Measurements from ENCODE around the gene CTNND2. TPM values are rescaled to one million over a fixed set of nuclear protein-coding genes. Genes with fewer than 3 reads are reported as not detected.

The CTNND2 gene
- polyA plus RNA-seq, 2 donors = 0.09 TPM; not detected in 1

GRCh38 chr5:11675184-11675583, 229.1 kb downstream of the CTNND2 start:
- H3K9me3 ChIP-seq (ENCODE audit: control insufficient read depth in 2 of 2, insufficient read depth in 1 of 2, low read depth in 1 of 2, low read length in 1 of 2) = peaks cover 0 to 2% of the 10 kb centered on the region in 2 donors
- no peaks in the 10 kb centered on the region for H3K27me3 ChIP-seq (ENCODE audit: control insufficient read depth in 1 of 2, insufficient read depth in 2 of 2, low read length in 2 of 2)
- H3K4me3 ChIP-seq (ENCODE audit: low read depth in 1 of 2, low read length in 2 of 2) = no peak overlapping the region
- no peaks in the 10 kb centered on the region for H3K36me3 ChIP-seq (ENCODE audit: control insufficient read depth in 2 of 2, insufficient read depth in 2 of 2, low read length in 1 of 2)
- no peaks in the 10 kb centered on the region for H3K4me1 ChIP-seq (ENCODE audit: control insufficient read depth in 2 of 2, insufficient read depth in 2 of 2, low read length in 1 of 2)
- 77 to 93% methylated on average over 2 of the region's 2 CpGs for WGBS, 2 donors
- H3K27ac ChIP-seq (ENCODE audit: low read depth in 2 of 2, low read length in 1 of 2) = no peak overlapping the region

DNA sequence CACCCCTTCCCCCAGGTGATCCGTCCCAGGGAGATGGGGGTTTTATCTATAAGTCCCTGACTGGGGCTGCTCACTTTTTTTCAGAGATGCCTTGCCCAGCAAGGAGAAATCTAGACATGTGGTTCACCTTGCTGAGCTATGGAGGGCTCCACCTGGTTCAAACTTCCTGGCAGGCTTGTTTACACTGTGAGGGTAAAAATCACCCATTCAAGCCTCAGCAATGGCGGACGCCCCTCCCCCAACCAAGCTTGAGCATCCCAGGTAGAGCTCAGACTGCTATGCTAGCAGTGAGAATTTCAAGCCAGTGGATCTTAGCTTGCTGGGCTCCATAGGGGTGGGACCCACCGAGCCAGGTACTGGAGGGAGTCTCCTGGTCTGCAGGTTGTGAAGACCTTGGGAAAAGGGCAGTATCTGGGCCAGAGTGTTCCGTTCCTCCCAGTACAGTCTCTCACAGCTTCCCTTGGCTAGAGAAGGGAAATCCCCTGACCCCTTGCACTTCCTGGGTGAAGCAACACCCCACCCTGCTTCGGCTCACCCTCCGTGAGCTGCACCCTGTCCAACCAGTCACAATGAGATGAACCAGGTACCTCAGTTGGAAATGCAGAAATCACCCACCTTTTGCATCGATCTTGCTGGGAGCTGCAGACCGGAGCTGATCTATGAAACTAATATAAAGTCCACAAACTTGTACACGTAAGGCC, 231.7 kb downstream of the CTNND2 start:
- Histone ChIP-seq H3K36me3 (ENCODE audit: control insufficient read depth in 2 of 2, insufficient read depth in 2 of 2, low read length in 1 of 2) (no peaks in the 10 kb centered on the region), H3K27ac (ENCODE audit: low read depth in 2 of 2, low read length in 1 of 2) (no peak overlapping the region), H3K4me1 (ENCODE audit: control insufficient read depth in 2 of 2, insufficient read depth in 2 of 2, low read length in 1 of 2) (no peaks in the 10 kb centered on the region), H3K9me3 (ENCODE audit: control insufficient read depth in 2 of 2, insufficient read depth in 1 of 2, low read depth in 1 of 2, low read length in 1 of 2) (peaks cover 0 to 2% of the 10 kb centered on the region in 2 donors), H3K4me3 (ENCODE audit: low read depth in 1 of 2, low read length in 2 of 2) (no peak overlapping the region), H3K27me3 (ENCODE audit: control insufficient read depth in 1 of 2, insufficient read depth in 2 of 2, low read length in 2 of 2) (no peaks in the 10 kb centered on the region)
- 79 to 83% methylated on average over 10 of the region's 10 CpGs for WGBS, 2 donors

DNA sequence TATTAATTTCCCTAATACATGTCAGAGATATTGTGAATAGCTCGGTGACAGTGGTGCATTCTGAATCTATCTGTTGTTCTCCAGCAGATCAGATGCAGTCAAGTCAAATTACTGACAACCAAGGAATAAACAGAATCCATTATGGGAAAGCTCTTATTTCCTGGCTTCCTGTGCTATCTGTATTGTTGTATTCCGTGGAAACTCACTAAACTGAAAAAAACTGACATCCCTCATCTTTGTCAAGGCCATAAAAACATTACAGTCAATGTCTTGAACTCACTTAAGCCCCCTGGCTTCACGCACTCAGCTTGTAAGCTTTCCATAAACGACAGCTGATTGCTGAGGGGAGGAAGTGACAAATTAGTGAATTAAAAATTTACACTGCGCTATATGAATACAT, 245.9 kb downstream of the CTNND2 start:
- H3K36me3 ChIP-seq (ENCODE audit: control insufficient read depth in 2 of 2, insufficient read depth in 2 of 2, low read length in 1 of 2) = no peaks in the 10 kb centered on the region

DNA sequence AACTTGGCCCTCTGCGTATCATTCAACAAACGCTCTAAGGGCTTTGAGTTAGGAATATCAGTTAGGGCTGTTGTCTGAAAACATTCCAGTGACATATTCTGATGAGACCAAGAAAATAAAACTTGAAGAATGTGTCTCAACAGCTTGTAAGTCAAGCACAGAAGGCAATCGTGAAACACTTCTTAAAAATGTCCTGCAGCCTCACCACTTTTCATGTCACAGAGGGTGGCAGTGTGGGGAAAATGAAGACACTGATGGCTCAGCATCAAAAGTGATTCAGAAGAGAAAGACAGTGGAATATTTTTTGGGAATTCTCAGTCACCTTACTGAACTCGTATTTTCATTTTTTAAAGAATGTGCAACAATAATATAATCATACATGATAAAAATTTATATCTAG, 247.3 kb downstream of the CTNND2 start:
- Histone ChIP-seq H3K9me3 (ENCODE audit: control insufficient read depth in 2 of 2, insufficient read depth in 1 of 2, low read depth in 1 of 2, low read length in 1 of 2) (no peaks in the 10 kb centered on the region), H3K36me3 (ENCODE audit: control insufficient read depth in 2 of 2, insufficient read depth in 2 of 2, low read length in 1 of 2) (no peaks in the 10 kb centered on the region), H3K27me3 (ENCODE audit: control insufficient read depth in 1 of 2, insufficient read depth in 2 of 2, low read length in 2 of 2) (no peaks in the 10 kb centered on the region), H3K27ac (ENCODE audit: low read depth in 2 of 2, low read length in 1 of 2) (no peak overlapping the region), H3K4me1 (ENCODE audit: control insufficient read depth in 2 of 2, insufficient read depth in 2 of 2, low read length in 1 of 2) (no peaks in the 10 kb centered on the region), H3K4me3 (ENCODE audit: low read depth in 1 of 2, low read length in 2 of 2) (no peak overlapping the region)
- 75 to 84% methylated on average over 4 of the region's 4 CpGs for WGBS, 2 donors

More for the DNA sequence above, 245.9 kb downstream of the CTNND2 start:
- H3K4me1 ChIP-seq (ENCODE audit: control insufficient read depth in 2 of 2, insufficient read depth in 2 of 2, low read length in 1 of 2) = no peaks in the 10 kb centered on the region
- 51 to 53% methylated on average over 5 of the region's 5 CpGs for WGBS, 2 donors
- no peak overlapping the region for H3K4me3 ChIP-seq (ENCODE audit: low read depth in 1 of 2, low read length in 2 of 2)
- H3K9me3 ChIP-seq (ENCODE audit: control insufficient read depth in 2 of 2, insufficient read depth in 1 of 2, low read depth in 1 of 2, low read length in 1 of 2) = no peaks in the 10 kb centered on the region
- no peaks in the 10 kb centered on the region for H3K27me3 ChIP-seq (ENCODE audit: control insufficient read depth in 1 of 2, insufficient read depth in 2 of 2, low read length in 2 of 2)
- H3K27ac ChIP-seq (ENCODE audit: low read depth in 2 of 2, low read length in 1 of 2) = no peak overlapping the region

- WGBS, 2 donors = 84 to 87% methylated on average over 4 of the region's 4 CpGs
Observed at GRCh38 chr5:11655681-11656080, 248.6 kb downstream of the CTNND2 start.

DNA sequence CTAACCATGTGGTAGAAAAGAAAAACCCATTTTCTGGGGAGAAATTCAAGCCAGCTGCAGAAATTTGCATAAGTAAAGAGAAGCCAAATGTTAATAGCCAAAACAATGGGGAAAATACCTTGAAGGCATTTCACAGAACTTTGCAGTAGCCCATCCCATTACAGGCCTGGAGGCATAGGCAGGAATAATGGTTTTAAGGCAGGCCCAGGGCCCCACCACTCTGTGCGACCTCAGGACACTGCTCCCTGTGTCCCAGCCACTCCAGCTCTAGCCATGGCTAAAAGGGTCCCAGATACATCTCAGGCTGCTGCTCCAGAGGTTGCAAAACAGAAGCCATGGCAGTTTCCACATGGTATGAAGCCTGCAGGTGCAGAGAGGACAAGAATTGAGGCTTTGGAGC, 253.3 kb downstream of the CTNND2 start:
- 75 to 93% methylated on average over 1 of the region's 1 CpG for WGBS, 2 donors
- Histone ChIP-seq H3K27ac (ENCODE audit: low read depth in 2 of 2, low read length in 1 of 2) (no peak overlapping the region), H3K27me3 (ENCODE audit: control insufficient read depth in 1 of 2, insufficient read depth in 2 of 2, low read length in 2 of 2) (no peaks in the 10 kb centered on the region), H3K36me3 (ENCODE audit: control insufficient read depth in 2 of 2, insufficient read depth in 2 of 2, low read length in 1 of 2) (no peaks in the 10 kb centered on the region), H3K9me3 (ENCODE audit: control insufficient read depth in 2 of 2, insufficient read depth in 1 of 2, low read depth in 1 of 2, low read length in 1 of 2) (peaks cover 0 to 2% of the 10 kb centered on the region in 2 donors), H3K4me1 (ENCODE audit: control insufficient read depth in 2 of 2, insufficient read depth in 2 of 2, low read length in 1 of 2) (no peaks in the 10 kb centered on the region), H3K4me3 (ENCODE audit: low read depth in 1 of 2, low read length in 2 of 2) (no peak overlapping the region)

More at GRCh38 chr5:11655681-11656080, 248.6 kb downstream of the CTNND2 start:
- H3K9me3 ChIP-seq (ENCODE audit: control insufficient read depth in 2 of 2, insufficient read depth in 1 of 2, low read depth in 1 of 2, low read length in 1 of 2) = peaks cover 0 to 2% of the 10 kb centered on the region in 2 donors
- no peak overlapping the region for H3K4me3 ChIP-seq (ENCODE audit: low read depth in 1 of 2, low read length in 2 of 2)
- H3K27ac ChIP-seq (ENCODE audit: low read depth in 2 of 2, low read length in 1 of 2) = no peak overlapping the region
- H3K36me3 ChIP-seq (ENCODE audit: control insufficient read depth in 2 of 2, insufficient read depth in 2 of 2, low read length in 1 of 2) = no peaks in the 10 kb centered on the region
- H3K4me1 ChIP-seq (ENCODE audit: control insufficient read depth in 2 of 2, insufficient read depth in 2 of 2, low read length in 1 of 2) = no peaks in the 10 kb centered on the region
- H3K27me3 ChIP-seq (ENCODE audit: control insufficient read depth in 1 of 2, insufficient read depth in 2 of 2, low read length in 2 of 2) = no peaks in the 10 kb centered on the region

GRCh38 chr5:11646141-11646540, 258.1 kb downstream of the CTNND2 start:
- no peaks in the 10 kb centered on the region for H3K4me1 ChIP-seq (ENCODE audit: control insufficient read depth in 2 of 2, insufficient read depth in 2 of 2, low read length in 1 of 2)
- no peaks in the 10 kb centered on the region for H3K9me3 ChIP-seq (ENCODE audit: control insufficient read depth in 2 of 2, insufficient read depth in 1 of 2, low read depth in 1 of 2, low read length in 1 of 2)
- no peak overlapping the region for H3K4me3 ChIP-seq (ENCODE audit: low read depth in 1 of 2, low read length in 2 of 2)
- H3K27ac ChIP-seq (ENCODE audit: low read depth in 2 of 2, low read length in 1 of 2) = no peak overlapping the region
- 28 to 39% methylated on average over 3 of the region's 3 CpGs for WGBS, 2 donors
- H3K27me3 ChIP-seq (ENCODE audit: control insufficient read depth in 1 of 2, insufficient read depth in 2 of 2, low read length in 2 of 2) = no peaks in the 10 kb centered on the region
- no peaks in the 10 kb centered on the region for H3K36me3 ChIP-seq (ENCODE audit: control insufficient read depth in 2 of 2, insufficient read depth in 2 of 2, low read length in 1 of 2)

- H3K27me3 ChIP-seq (ENCODE audit: control insufficient read depth in 1 of 2, insufficient read depth in 2 of 2, low read length in 2 of 2) = no peaks in the 10 kb centered on the region
- WGBS, 2 donors = 54 to 67% methylated on average over 3 of the region's 3 CpGs
- H3K9me3 ChIP-seq (ENCODE audit: control insufficient read depth in 2 of 2, insufficient read depth in 1 of 2, low read depth in 1 of 2, low read length in 1 of 2) = no peaks in the 10 kb centered on the region
Observed at GRCh38 chr5:11642438-11642837, 261.8 kb downstream of the CTNND2 start.

DNA sequence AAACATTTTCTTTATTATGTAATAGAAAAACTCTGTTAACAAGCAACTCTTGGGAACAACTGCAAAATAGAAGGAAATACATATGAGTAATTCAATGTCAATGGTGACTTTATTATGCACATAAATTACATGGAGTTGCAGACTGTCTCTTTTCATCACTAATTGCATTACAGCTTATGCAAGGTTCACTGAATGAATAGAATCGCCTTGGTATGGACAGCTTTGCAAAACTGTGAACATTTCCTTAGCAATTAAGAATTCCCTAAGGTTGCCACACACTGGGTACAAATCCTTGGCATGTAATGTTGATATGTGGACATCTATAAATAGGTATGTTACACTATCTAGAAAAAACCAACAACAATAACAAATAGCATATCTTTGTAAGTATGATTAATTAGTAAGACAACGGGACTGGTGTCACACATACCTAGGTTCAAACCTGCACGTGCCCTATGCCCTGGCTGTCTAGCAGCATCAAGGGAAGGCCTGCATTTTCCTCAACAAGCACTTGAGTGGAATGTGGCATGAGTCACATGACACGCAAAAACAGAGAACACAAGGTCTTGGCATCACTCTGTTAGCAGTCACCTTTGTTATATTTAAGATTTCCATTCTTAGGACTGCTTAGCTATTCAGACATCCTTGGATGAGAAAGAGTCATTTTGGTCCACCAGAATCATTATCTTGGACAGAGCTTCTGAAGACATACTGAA, 263.9 kb downstream of the CTNND2 start:
- H3K27ac ChIP-seq (ENCODE audit: low read depth in 2 of 2, low read length in 1 of 2) = no peak overlapping the region
- 54 to 60% methylated on average over 4 of the region's 4 CpGs for WGBS, 2 donors

More at GRCh38 chr5:11642438-11642837, 261.8 kb downstream of the CTNND2 start:
- Histone ChIP-seq H3K36me3 (ENCODE audit: control insufficient read depth in 2 of 2, insufficient read depth in 2 of 2, low read length in 1 of 2) (no peaks in the 10 kb centered on the region), H3K4me1 (ENCODE audit: control insufficient read depth in 2 of 2, insufficient read depth in 2 of 2, low read length in 1 of 2) (no peaks in the 10 kb centered on the region), H3K27ac (ENCODE audit: low read depth in 2 of 2, low read length in 1 of 2) (no peak overlapping the region), H3K4me3 (ENCODE audit: low read depth in 1 of 2, low read length in 2 of 2) (no peak overlapping the region)

More for the DNA sequence above, 263.9 kb downstream of the CTNND2 start:
- Histone ChIP-seq H3K36me3 (ENCODE audit: control insufficient read depth in 2 of 2, insufficient read depth in 2 of 2, low read length in 1 of 2) (no peaks in the 10 kb centered on the region), H3K9me3 (ENCODE audit: control insufficient read depth in 2 of 2, insufficient read depth in 1 of 2, low read depth in 1 of 2, low read length in 1 of 2) (no peaks in the 10 kb centered on the region), H3K4me1 (ENCODE audit: control insufficient read depth in 2 of 2, insufficient read depth in 2 of 2, low read length in 1 of 2) (no peaks in the 10 kb centered on the region), H3K27me3 (ENCODE audit: control insufficient read depth in 1 of 2, insufficient read depth in 2 of 2, low read length in 2 of 2) (no peaks in the 10 kb centered on the region), H3K4me3 (ENCODE audit: low read depth in 1 of 2, low read length in 2 of 2) (no peak overlapping the region)
